Heart left ventricle (tissue), 13 donors: Measurements from ENCODE around the gene PTOV1.
"Not testable (repeated sequence)": the region's sequence is repeated elsewhere in the genome, so short reads cannot be mapped to it uniquely, and the experiment has no call there.

Experiments
- POLR2A ChIP-seq, 2 donors: fragments of 450-650 bp; IDR thresholded peaks; one replicate each; pipeline ENCODE4 v1.6.1; 2017; ENCODE audit warnings: antibody characterized with exemption in 2 of 2, mild to moderate bottlenecking in 2 of 2, moderate library complexity in 2 of 2
- TF ChIP-seq, protein P1 (sequence below), 12 donors: fragments of 200-600 bp; sonication (generic) in 4 of 12; IDR thresholded peaks; one replicate each; pipeline versions ENCODE4 v1.5.0 to v1.8.0; 2018 to 2022; ENCODE audit warnings: antibody characterized with exemption in 12 of 12, mild to moderate bottlenecking in 5 of 12
- donor health status: ischemic (EF 13 %, LVEDD 7.1; RV severe dilation, severe dysfunction).
- donor health status: DM: no; HTN: yes; CAD: no.
- donor health status: DM: no; HTN: no; CAD: no.
- donor health status: ischemic (EF 25% LVEDD 6.9; RV normal size, moderate dysfunction).
- donor health status: ischemic (EF 25% LVEDD 5.7; RV mildly dilated, moderate dysfunction).
- donor health status: ischemic (EF 35%, LVEDD 5.7; RV mildly dilated, moderate dysfunction).
- donor health status: nonischemic (EF 11% LVEDD 7.7; RV severe dilation, severe dysfunction).
- donor health status: DM: yes; HTN: yes; CAD: no.
- donor health status: PGD.
- donor health status: ischemic (EF 29% LVEDD 5.4; RV normal size, mild dysfunction).
- donor health status: nonischemic (EF 23%, LVEDD 6.1; RV moderate dilation, normal function).

DNA sequence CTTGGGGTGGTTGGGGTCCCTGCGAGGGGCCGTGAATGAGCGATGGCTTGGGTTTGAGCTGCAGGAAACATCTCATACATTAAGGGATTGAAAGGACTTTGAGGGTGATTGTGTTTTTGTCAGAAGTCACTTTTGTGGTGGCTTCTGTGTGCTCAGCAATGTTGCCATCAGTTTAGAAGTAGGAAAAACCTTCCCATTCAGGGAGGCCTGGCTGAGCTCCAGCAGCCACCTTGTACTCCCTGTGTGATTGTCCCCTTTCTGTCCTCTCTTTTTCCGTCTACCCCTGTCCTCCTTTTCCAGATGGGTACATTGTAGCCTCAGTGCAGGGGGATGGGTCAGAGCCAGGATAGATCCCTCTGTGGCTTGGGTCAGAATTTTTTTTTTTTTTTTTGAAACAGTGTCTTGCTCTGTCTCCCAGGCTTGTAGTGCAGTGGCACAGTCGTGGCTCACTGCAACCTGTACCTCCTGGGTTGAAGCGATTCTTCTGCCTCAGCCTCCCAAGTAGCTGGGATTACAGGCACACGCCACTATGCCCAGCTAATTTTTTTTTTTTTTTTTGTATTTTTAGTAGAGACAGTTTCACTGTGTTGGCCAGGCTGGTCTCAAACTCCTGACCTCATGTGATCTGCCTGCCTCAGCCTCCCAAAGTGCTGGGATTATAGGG, 31.4 kb upstream of the PTOV1 start:
- TF ChIP-seq, protein P1, sequence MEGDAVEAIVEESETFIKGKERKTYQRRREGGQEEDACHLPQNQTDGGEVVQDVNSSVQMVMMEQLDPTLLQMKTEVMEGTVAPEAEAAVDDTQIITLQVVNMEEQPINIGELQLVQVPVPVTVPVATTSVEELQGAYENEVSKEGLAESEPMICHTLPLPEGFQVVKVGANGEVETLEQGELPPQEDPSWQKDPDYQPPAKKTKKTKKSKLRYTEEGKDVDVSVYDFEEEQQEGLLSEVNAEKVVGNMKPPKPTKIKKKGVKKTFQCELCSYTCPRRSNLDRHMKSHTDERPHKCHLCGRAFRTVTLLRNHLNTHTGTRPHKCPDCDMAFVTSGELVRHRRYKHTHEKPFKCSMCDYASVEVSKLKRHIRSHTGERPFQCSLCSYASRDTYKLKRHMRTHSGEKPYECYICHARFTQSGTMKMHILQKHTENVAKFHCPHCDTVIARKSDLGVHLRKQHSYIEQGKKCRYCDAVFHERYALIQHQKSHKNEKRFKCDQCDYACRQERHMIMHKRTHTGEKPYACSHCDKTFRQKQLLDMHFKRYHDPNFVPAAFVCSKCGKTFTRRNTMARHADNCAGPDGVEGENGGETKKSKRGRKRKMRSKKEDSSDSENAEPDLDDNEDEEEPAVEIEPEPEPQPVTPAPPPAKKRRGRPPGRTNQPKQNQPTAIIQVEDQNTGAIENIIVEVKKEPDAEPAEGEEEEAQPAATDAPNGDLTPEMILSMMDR (IDR thresholded peaks at IDR 0.05): not testable (repeated sequence)
- not testable (repeated sequence) for TF ChIP-seq POLR2A (IDR thresholded peaks at IDR 0.05)
